Ovary (tissue), 3 donors: Measurements from ENCODE around the gene CACNA1D.

Source experiments
- CTCF ChIP-seq, 3 donors: fragments of 450-650 bp in 2 of 3; fragments of 200-600 bp in 1 of 3; IDR thresholded peaks; one replicate each; pipeline versions ENCODE4 v1.5.1 to v1.8.0; 2016 to 2022; ENCODE audit warnings: antibody characterized with exemption in 3 of 3, mild to moderate bottlenecking in 1 of 3
- POLR2A ChIP-seq: fragments of 450-650 bp; IDR thresholded peaks from one replicate; pipeline ENCODE4 v1.6.1; 2017; ENCODE audit warnings: antibody characterized with exemption, mild to moderate bottlenecking, moderate library complexity
- donor health status: DM: no; HTN: no; CAD: no.

DNA sequence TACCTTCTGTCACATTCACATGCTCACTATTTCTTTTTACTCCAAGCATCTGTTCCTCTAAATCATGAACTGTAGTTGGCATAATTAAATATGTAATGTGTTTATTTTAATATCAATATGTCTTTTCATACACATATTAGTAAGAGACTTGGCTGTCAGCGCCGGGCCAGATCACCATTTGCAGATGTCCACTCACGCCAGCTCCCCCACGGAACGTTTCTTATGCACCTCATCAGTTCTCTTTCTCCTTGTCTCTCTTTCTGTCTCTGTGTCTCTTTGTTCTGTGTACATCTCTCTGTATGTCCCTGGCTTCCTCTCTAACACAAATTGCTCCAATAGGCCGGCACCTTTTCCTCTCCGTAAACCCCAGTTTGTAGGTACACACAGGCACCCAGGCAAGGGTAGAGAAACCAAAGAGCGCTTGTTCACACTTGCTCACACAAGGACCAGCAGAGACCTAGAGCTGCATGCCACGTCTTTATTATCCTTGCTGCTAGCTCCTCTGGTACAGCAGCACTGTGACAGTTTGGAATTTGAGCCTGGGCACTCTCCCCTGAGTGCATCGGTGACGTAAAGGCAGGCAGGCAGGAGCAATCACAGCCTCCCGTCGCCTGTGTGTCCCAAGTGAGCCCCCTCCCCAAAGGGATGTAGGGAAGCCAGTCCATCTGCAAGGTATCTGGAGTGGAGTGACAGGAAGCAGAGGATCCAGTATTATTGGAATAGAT is 40.4 kb downstream of the CACNA1D start:
- no peak for TF ChIP-seq CTCF (IDR thresholded peaks at IDR 0.05)
- TF ChIP-seq POLR2A, result no peak
